Naive B cell (primary cell): Measurements from ENCODE around the gene YEATS2. TPM values are rescaled to one million over a fixed set of nuclear protein-coding genes. Genes with fewer than 3 reads are reported as not detected.
"Not testable (repeated sequence)": the region's sequence is repeated elsewhere in the genome, so short reads cannot be mapped to it uniquely, and the experiment has no call there.

Experiments
- ATAC-seq, 2 donors: fragments of 150-1000 bp; cut with Tn5 transposase; 2 replicates each; pipeline ENCODE4 v1.10.0; 2021; ENCODE audit warnings: low read depth in 2 of 2, mild to moderate bottlenecking in 2 of 2, moderate library complexity in 2 of 2
- DNase-seq: peaks from one replicate; pipeline ENCODE4 v3.0.0; 2022
- H3K27ac Mint-ChIP-seq, 6 donors: one replicate each; pipeline ENCODE4 v1.8.0; 2020 to 2022; ENCODE audit warnings: mild to moderate bottlenecking in 6 of 6, mixed read lengths in 6 of 6, moderate library complexity in 5 of 6, inconsistent platforms in 2 of 6
- H3K27me3 Mint-ChIP-seq, 3 donors: one replicate each; pipeline ENCODE4 v1.8.0; 2021 to 2022; ENCODE audit warnings: mixed read lengths in 3 of 3, mild to moderate bottlenecking in 1 of 3
- H3K36me3 Mint-ChIP-seq, 2 donors: one replicate each; pipeline ENCODE4 v1.8.0; 2020 to 2022; ENCODE audit warnings: mixed read lengths in 2 of 2, inconsistent platforms in 1 of 2, mild to moderate bottlenecking in 1 of 2
- H3K4me1 Mint-ChIP-seq, 3 donors: one replicate each; pipeline ENCODE4 v1.8.0; 2020 to 2022; ENCODE audit warnings: mixed read lengths in 3 of 3, inconsistent platforms in 1 of 3, mild to moderate bottlenecking in 1 of 3, moderate library complexity in 1 of 3
- H3K4me3 Mint-ChIP-seq, 8 donors: one replicate each; pipeline ENCODE4 v1.8.0; 2020 to 2022; ENCODE audit warnings: mild to moderate bottlenecking in 8 of 8, mixed read lengths in 8 of 8, moderate library complexity in 8 of 8, inconsistent platforms in 2 of 8
- H3K9me3 Mint-ChIP-seq, 7 donors: one replicate each; pipeline ENCODE4 v1.8.0; 2020 to 2022; ENCODE audit warnings: mixed read lengths in 7 of 7, mild to moderate bottlenecking in 5 of 7, inconsistent platforms in 2 of 7, moderate library complexity in 1 of 7
- polyA plus RNA-seq, 6 donors: library from polyadenylated mRNA; unstranded; fragments of 300-500 nt; fragmentation: Illumina TruSeq; gene quantifications; one replicate each; pipeline ENCODE4 v1.2.3, GENCODE V29; 2021; ENCODE audit warnings: low read depth in 6 of 6

The YEATS2 gene
- polyA plus RNA-seq: 1 to 10 TPM; 2.5 to 7.3 (median 3.9) TPM

DNA sequence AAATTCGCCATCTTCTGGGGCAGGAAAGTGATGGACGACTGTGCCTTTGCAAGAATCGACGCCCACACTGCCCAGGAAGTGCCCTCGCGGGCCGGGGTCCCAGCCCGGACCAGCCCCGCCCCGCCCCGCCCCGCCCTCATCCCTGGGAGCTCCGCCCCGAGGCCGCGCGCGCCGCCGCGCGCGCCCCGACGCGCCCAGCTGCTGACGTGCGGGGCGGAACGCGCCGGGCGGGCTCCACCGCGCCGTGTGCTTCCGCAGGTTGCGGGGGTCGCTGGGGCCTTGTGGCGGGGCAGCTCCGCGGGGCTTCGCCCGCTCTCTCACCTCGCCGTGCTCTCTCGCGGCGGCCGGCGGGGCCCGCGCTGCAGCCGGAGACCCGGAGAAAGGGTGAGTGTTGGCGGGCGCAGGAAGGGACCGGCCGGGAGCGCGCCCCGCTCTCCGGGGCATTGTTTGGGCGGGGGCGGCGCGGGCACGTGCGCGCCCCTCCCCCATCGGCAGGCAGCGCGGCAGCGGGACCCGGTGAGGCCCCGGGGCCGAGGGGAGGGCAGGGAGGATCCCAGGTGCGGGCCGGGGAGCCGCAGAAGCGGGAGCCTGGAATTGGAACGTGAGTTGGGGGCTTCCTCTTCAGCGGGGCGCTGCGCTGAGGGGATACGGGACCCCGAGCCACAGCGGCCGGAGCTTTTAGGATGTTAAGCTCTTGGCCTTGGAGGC lies at the start of gene YEATS2:
Gene YEATS2 (plus strand): TSS at position 188 of the 708 bp plus-strand sequence. CDS start 17,366 bp downstream, outside the sequence.
- Mint-ChIP-seq H3K27ac (peak within 1 kb of the TSS; percentile 10 to 95 (median 75)), H3K27me3 (no peaks in the 10 kb centered on the region)

GRCh38 chr3:183650554-183650953 lies 47.0 kb upstream of the YEATS2 start:
- H3K9me3 Mint-ChIP-seq: peaks cover 6 to 64% (median 50%) of the 10 kb centered on the region in 7 donors
- H3K4me3 Mint-ChIP-seq: no peak overlapping the region
- DNase-seq (no peak), ATAC-seq (no peak)
- no peaks in the 10 kb centered on the region for H3K27me3 Mint-ChIP-seq
- peaks cover 0 to 8% (median 5%) of the 10 kb centered on the region in 3 donors for H3K4me1 Mint-ChIP-seq
- no peak overlapping the region for H3K27ac Mint-ChIP-seq
- H3K36me3 Mint-ChIP-seq: peaks cover 40 to 41% of the 10 kb centered on the region in 2 donors

More for the DNA sequence above, at the start of gene YEATS2:
- Mint-ChIP-seq H3K36me3 (no peaks in the 10 kb centered on the region), H3K4me3 (peak within 1 kb of the TSS; percentile 73 to 97 (median 91)), H3K9me3 (peaks cover 0 to 3% (median 0%) of the 10 kb centered on the region in 7 donors), H3K4me1 (peaks cover 28 to 40% (median 35%) of the 10 kb centered on the region in 3 donors)
- DNase-seq: peak; percentile 63
- ATAC-seq: peak; percentile 84 to 86

GRCh38 chr3:183653209-183654064 lies 44.2 kb upstream of the YEATS2 start:
- ATAC-seq (no peak), DNase-seq (no peak)
- peak overlapping the region in 2 of 8 donors; percentile 25 to 63 for H3K4me3 Mint-ChIP-seq
- peaks cover 50 to 57% of the 10 kb centered on the region in 2 donors for H3K36me3 Mint-ChIP-seq
- no peaks in the 10 kb centered on the region for H3K27me3 Mint-ChIP-seq
- peaks cover 0 to 11% (median 11%) of the 10 kb centered on the region in 3 donors for H3K4me1 Mint-ChIP-seq
- H3K9me3 Mint-ChIP-seq: peaks cover 10 to 70% (median 53%) of the 10 kb centered on the region in 7 donors
- peak overlapping the region in 3 of 6 donors; percentile 48 to 94 (median 86) for H3K27ac Mint-ChIP-seq

GRCh38 chr3:183654727-183655126 lies 42.9 kb upstream of the YEATS2 start:
- ATAC-seq (no peak), DNase-seq (no peak)
- H3K27ac Mint-ChIP-seq: no peak overlapping the region
- H3K9me3 Mint-ChIP-seq: peaks cover 10 to 65% (median 48%) of the 10 kb centered on the region in 7 donors
- H3K27me3 Mint-ChIP-seq: no peaks in the 10 kb centered on the region
- peaks cover 9 to 21% (median 16%) of the 10 kb centered on the region in 3 donors for H3K4me1 Mint-ChIP-seq
- peaks cover 55 to 58% of the 10 kb centered on the region in 2 donors for H3K36me3 Mint-ChIP-seq
- peak overlapping the region in 1 of 8 donors; percentile 3 for H3K4me3 Mint-ChIP-seq

GRCh38 chr3:183662099-183662498 lies 35.5 kb upstream of the YEATS2 start:
- H3K36me3 Mint-ChIP-seq: peaks cover 24 to 35% of the 10 kb centered on the region in 2 donors
- H3K9me3 Mint-ChIP-seq: peaks cover 0 to 10% (median 2%) of the 10 kb centered on the region in 7 donors
- DNase-seq (no peak), ATAC-seq (no peak)
- H3K27ac Mint-ChIP-seq: no peak overlapping the region
- H3K27me3 Mint-ChIP-seq: no peaks in the 10 kb centered on the region
- no peak overlapping the region for H3K4me3 Mint-ChIP-seq
- peaks cover 8 to 12% (median 10%) of the 10 kb centered on the region in 3 donors for H3K4me1 Mint-ChIP-seq

- H3K4me1 Mint-ChIP-seq: peaks cover 3 to 5% (median 5%) of the 10 kb centered on the region in 3 donors
- ATAC-seq (no peak), DNase-seq (no peak)
- no peaks in the 10 kb centered on the region for H3K27me3 Mint-ChIP-seq
- H3K4me3 Mint-ChIP-seq: no peak overlapping the region
- peaks cover 0 to 2% (median 0%) of the 10 kb centered on the region in 7 donors for H3K9me3 Mint-ChIP-seq
- no peak overlapping the region for H3K27ac Mint-ChIP-seq
- H3K36me3 Mint-ChIP-seq: peaks cover 23 to 25% of the 10 kb centered on the region in 2 donors
Observed at GRCh38 chr3:183664913-183665381, 32.6 kb upstream of the YEATS2 start.

GRCh38 chr3:183680061-183680460 lies 17.5 kb upstream of the YEATS2 start:
- Mint-ChIP-seq H3K9me3 (no peaks in the 10 kb centered on the region), H3K4me3 (no peak overlapping the region), H3K27ac (peak overlapping the region in 1 of 6 donors; percentile 62), H3K36me3 (peaks cover 14 to 15% of the 10 kb centered on the region in 2 donors), H3K4me1 (peaks cover 0 to 6% (median 0%) of the 10 kb centered on the region in 3 donors), H3K27me3 (no peaks in the 10 kb centered on the region)
- ATAC-seq (no peak), DNase-seq (no peak)

GRCh38 chr3:183687705-183688104 lies 9.9 kb upstream of the YEATS2 start:
- no peak overlapping the region for H3K4me3 Mint-ChIP-seq
- DNase-seq: no peak
- no peaks in the 10 kb centered on the region for H3K4me1 Mint-ChIP-seq
- no peak overlapping the region for H3K27ac Mint-ChIP-seq
- H3K27me3 Mint-ChIP-seq: no peaks in the 10 kb centered on the region
- no peak for ATAC-seq
- no peaks in the 10 kb centered on the region for H3K9me3 Mint-ChIP-seq
- no peaks in the 10 kb centered on the region for H3K36me3 Mint-ChIP-seq

- Mint-ChIP-seq H3K4me1 (no peaks in the 10 kb centered on the region), H3K27ac (no peak overlapping the region), H3K4me3 (peak overlapping the region in 1 of 8 donors; percentile 65), H3K27me3 (no peaks in the 10 kb centered on the region), H3K9me3 (no peaks in the 10 kb centered on the region), H3K36me3 (no peaks in the 10 kb centered on the region)
- DNase-seq (no peak), ATAC-seq (no peak)
Observed at GRCh38 chr3:183688874-183689273, 8.7 kb upstream of the YEATS2 start.

- ATAC-seq, DNase-seq, H3K36me3 Mint-ChIP-seq, H3K4me3 Mint-ChIP-seq, H3K9me3 Mint-ChIP-seq, H3K27me3 Mint-ChIP-seq, H3K4me1 Mint-ChIP-seq: not testable (repeated sequence)
- peak overlapping the region in 1 of 6 donors; percentile 11 for H3K27ac Mint-ChIP-seq
Observed at GRCh38 chr3:183689621-183690020, 8.0 kb upstream of the YEATS2 start.

DNA sequence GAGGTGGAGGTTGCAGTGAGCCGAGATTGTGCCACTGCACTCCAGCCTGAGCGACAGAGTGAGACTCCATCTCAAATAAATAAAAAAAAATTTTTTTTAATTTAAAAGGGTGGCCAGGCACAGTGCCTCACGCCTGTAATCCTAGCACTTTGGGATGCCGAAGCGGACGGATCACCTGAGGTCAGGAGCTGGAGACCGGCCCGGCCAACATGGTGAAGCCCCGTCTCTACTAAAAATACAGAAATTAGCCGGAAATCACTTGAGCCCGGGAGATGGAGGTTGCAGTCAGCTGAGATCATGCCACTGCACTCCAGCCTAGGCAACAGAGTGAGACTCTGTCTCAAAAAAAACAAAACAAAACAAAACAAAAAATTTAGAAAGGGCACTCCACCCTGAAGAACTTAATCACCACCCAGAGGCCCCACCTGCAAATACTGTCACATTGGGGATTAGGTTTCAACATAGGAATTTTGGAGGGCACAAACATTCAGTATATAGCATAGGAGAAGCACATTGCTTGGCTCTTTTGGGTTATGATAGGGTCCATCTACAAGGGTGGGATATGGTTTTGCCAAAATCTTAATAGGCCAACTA lies 7.1 kb upstream of the YEATS2 start:
- H3K9me3 Mint-ChIP-seq: peaks cover 0 to 3% (median 0%) of the 10 kb centered on the region in 7 donors
- DNase-seq (no peak), ATAC-seq (no peak)
- no peaks in the 10 kb centered on the region for H3K27me3 Mint-ChIP-seq
- H3K4me1 Mint-ChIP-seq: no peaks in the 10 kb centered on the region
- H3K4me3 Mint-ChIP-seq: no peak overlapping the region
- H3K36me3 Mint-ChIP-seq: no peaks in the 10 kb centered on the region
- H3K27ac Mint-ChIP-seq: no peak overlapping the region

GRCh38 chr3:183692436-183692835 lies 5.2 kb upstream of the YEATS2 start:
- Mint-ChIP-seq H3K4me3 (no peak overlapping the region), H3K9me3 (peaks cover 0 to 3% (median 0%) of the 10 kb centered on the region in 7 donors), H3K4me1 (peaks cover 0 to 7% (median 5%) of the 10 kb centered on the region in 3 donors), H3K27ac (no peak overlapping the region), H3K36me3 (no peaks in the 10 kb centered on the region), H3K27me3 (no peaks in the 10 kb centered on the region)
- no peak for DNase-seq
- no peak for ATAC-seq
